NCI-H2227 (cell line): ENCODE measurements around the gene RAB3GAP2.
A peak's percentile ranks its signal among the peaks of the same experiment; 100 is the strongest.
"Not testable (repeated sequence)": the region's sequence is repeated elsewhere in the genome, so short reads cannot be mapped to it uniquely, and the experiment has no call there.

Experiments used
- DNase-seq: peaks from one replicate; lab custom pipeline; 2025; ENCODE audit not compliant: unreplicated experiment; lab: John Stamatoyannopoulos, UW

The RAB3GAP2 gene

GRCh38 chr1:220272047-220272840 is at the start of gene RAB3GAP2:
Gene RAB3GAP2 (minus strand): TSS chr1:220272453. CDS start chr1:220272337, 116 bp downstream.
- peak; percentile 97 for DNase-seq

GRCh38 chr1:220321758-220322157 is 49.5 kb upstream of the RAB3GAP2 start:
- no peak for DNase-seq

- DNase-seq = no peak
Observed at GRCh38 chr1:220320709-220321108, 48.5 kb upstream of the RAB3GAP2 start.

- no peak for DNase-seq
Observed at GRCh38 chr1:220318673-220319072, 46.4 kb upstream of the RAB3GAP2 start.

GRCh38 chr1:220317161-220317560 is 44.9 kb upstream of the RAB3GAP2 start:
- DNase-seq = no peak

DNA sequence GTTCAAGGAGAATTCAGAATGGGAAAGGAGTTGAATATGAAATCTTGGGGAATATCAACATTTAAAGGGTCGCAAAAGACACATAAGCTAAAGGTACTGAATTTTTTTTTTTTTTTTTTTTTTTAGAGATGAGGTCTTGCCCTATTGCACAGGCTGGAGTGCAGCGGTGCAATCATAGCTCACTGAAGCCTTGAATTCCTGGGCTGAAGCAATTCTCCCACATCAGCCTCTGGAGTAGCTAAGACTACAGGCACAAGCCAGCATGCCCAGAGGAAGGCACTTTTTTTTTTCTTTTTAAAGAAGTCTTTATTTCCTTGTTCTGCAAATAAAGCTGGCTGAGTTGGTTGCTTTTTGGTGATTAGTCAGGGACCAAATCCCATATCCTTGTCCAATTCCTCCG is 44.1 kb upstream of the RAB3GAP2 start:
- no peak for DNase-seq

DNA sequence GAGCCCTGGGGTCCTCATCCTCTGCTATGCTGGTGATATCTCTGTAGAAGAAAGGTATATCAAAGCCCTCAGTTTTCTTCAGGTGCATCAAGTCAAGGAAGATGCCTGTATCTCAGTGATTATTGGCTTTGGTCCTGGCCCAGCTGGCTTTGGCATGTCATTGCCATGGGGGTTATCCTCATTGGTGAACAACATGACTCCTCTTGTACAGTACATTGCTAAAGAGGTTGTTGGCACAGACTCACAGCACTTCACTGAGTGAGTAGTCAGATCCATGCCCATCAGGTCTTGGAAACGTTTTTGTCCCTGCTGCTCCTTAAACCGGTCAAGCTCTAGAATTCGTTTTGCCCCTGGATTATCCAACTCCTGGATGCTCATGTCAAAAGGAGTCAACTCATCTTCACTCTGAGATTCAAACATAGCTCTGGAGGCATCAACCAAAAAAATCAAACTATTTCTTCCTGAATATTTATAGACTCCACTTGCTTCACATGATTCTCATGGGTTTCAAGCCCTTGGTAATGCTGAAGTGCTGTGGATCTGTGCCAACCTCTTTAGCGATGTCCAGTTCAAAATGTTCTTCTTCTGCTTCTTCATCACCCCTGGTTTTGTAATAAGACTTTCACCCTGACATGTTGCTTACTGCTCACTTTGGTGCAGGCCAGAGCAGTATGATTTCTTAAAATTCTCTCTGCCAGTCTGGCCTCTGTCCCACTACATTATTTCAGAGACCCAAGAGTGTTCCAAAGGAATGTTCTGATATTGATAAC is 43.0 kb upstream of the RAB3GAP2 start:
- no peak for DNase-seq

GRCh38 chr1:220313576-220313975 is 41.3 kb upstream of the RAB3GAP2 start:
- no peak for DNase-seq

DNA sequence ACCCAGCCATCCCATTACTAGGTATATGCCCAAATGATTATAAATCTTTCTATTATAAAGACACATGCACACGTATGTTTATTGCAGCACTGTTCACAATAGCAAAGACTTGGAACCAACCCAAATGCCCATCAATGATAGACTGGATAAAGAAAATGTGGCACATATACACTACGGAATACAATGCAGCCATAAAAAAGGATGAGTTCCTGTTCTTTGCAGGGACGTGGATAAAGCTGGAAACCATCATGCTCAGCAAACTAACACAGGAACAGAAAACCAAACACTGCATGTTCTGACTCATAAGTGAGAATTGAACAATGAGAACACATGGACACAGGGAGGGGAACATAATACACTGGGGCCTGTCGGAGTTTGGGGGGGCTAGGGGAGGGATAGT is 37.9 kb upstream of the RAB3GAP2 start:
- DNase-seq = not testable (repeated sequence)

DNA sequence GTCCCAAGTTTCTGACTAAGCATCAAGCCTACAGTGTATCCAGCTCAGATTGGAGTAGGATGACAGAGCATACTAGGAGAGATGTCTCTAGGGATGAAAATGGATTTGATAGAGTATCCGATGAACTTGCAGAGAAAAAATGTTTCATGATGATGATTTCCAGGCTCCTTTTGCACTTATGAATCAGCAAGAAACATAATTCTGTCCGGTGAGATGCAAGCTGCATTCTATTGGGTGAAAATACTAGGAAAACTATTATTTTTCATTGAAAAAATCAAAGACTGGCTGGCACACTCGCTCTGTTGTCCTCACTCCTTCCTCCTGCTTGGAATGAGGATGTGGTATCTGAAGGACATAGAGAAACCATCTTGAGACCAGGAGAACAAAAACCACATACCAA is 35.4 kb upstream of the RAB3GAP2 start:
- no peak for DNase-seq

DNA sequence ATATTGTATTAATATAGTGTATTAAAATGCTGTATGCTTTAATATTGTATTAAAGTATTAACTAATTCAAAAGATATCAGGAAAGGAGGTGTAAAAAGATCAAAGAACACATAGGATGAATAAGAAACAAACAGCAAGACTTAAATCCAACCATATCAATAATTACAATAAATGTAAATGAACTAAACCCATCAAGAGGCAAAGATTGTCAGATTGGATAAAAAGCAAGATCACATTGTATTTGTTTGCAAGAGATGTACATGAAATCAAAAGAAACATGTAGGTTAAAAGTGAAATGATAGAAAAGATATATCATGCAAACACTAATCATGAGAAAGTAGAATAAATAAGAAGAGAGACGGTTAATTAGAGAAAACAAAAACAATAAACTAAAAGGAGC is 34.1 kb upstream of the RAB3GAP2 start:
- DNase-seq = no peak

DNA sequence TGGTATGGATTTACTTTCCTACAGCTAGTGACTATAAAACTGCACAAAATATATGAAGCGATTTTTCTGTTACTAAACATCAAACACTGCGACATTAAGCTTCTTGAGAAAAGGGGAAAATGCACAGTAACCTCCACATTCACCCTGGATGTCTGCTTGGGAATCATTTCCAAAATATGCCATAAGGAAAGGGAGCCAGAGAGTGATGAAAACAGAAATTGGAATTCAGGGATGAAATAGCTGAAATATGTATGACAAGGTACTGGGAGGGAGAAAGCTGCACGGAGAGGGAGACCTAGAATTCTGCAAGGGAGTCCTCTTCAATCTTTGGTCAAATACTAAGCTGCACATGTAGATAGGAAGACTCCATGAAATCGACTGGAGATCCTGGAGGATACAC is 31.6 kb upstream of the RAB3GAP2 start:
- no peak for DNase-seq

- DNase-seq = no peak
Observed at GRCh38 chr1:220301630-220302029, 29.4 kb upstream of the RAB3GAP2 start.

GRCh38 chr1:220300442-220301121 is 28.3 kb upstream of the RAB3GAP2 start:
- DNase-seq = peak; percentile 53

GRCh38 chr1:220299337-220299736 is 27.1 kb upstream of the RAB3GAP2 start:
- no peak for DNase-seq

DNA sequence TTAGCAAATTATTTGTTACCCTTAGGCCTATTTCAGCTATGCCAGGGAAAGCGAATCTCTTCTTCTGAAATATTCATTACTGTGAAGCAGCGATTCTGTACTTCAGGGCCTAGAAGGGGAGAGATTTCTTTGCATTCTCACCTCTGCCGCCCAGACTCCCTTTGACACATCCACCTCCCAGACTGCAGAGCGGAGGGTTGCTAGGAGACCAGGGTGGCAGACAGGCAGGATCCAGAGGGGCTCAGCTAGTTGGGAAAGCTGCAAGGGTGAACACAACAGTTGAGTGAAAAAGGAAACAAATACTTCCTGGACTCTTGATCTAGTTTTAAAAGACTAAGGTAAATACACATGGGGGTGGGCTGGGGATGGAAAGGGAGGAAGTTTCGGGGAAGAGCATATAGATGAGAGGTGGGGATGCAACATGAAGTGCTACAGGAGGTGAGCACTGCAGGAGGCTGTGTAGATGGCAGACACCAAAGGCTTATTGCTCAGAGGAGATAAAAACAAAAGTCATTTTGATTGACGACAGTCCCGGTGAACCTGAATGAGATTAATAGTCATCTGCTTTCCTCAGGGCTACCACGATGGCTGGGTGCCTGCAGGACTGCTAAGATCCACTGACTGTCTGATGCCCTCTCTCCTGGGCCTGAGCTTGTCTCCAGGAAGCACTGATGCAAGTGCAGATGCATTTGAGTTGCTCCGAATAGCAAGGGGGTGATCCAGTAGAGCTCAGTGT is 26.4 kb upstream of the RAB3GAP2 start:
- peak; percentile 11 for DNase-seq

GRCh38 chr1:220296981-220297380 is 24.7 kb upstream of the RAB3GAP2 start:
- no peak for DNase-seq

DNA sequence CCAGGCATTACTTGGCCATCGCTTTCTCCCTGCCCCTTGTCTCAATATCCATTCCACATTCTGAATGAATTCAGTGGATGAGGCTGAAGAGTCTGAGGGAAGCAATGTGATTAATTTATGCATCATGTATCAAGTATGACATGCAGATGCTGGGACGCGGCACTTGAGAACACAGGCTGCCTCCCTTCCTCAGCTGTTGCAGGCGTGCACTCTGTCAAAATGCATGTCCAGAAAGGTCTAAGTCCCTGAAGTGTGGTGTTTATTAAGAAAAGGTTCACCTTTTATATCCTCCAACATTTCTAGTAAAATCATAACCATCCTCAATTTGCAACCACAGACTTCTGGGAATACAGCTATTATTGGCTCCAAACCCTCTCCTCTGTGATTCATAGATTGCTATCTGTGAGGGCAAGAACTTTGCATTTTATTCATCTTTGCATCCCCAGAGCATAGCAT is 22.6 kb upstream of the RAB3GAP2 start:
- no peak for DNase-seq

DNA sequence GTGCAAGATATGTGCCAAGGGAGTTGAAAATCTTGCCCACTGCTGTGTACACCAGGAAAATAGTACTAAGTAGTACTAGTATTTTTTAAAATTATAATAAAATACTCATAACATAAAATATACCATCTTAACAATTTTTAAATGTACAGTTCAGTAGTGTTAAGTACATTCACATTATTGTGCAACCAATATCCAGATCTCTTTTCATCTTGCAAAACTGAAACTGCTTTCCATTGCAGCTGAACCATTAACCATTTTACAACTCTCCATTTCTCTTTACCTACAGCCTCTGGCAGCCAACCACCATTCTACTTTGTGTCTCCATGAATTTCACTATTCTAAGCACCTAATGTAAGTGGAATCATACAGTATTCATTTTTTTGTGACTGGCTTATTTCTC is 19.3 kb upstream of the RAB3GAP2 start:
- no peak for DNase-seq

- DNase-seq = no peak
Observed at GRCh38 chr1:220290140-220290761, 18.0 kb upstream of the RAB3GAP2 start.

- no peak for DNase-seq
Observed at GRCh38 chr1:220287129-220287528, 14.9 kb upstream of the RAB3GAP2 start.
